GM12873 (cell line): ENCODE results near the gene SREK1IP1.

ENCODE experiments used
- TF ChIP-seq, protein P1 (sequence below): IDR thresholded peaks from 2 replicates; pipeline ENCODE4 v1.5.1; 2012; ENCODE audit warnings: low read depth, mild to moderate bottlenecking, moderate library complexity, low read length, control low read depth; ENCODE audit not compliant: insufficient read depth; ENCODE audit errors: missing control alignments

SREK1IP1 gene

DNA sequence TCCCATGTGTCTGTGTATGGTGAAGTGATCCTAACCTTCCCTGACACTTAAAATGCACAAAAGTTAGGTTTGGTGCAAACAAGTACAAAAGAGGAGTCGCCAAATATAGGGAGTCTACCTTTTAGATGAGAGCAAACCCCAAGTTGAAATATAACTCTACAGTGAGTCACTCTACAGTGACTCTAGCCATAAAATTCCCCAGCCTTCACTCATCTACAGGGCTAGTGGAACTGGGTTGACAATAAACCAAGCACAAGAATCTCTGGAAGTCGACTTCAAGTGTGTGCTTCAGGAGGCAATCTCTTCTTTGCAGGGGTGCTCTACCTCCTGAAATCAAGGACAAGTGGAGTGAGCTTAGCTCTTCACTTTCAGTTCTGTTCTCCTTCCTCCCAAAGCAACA is 74.9 kb downstream of the SREK1IP1 start:
- TF ChIP-seq, protein P1, sequence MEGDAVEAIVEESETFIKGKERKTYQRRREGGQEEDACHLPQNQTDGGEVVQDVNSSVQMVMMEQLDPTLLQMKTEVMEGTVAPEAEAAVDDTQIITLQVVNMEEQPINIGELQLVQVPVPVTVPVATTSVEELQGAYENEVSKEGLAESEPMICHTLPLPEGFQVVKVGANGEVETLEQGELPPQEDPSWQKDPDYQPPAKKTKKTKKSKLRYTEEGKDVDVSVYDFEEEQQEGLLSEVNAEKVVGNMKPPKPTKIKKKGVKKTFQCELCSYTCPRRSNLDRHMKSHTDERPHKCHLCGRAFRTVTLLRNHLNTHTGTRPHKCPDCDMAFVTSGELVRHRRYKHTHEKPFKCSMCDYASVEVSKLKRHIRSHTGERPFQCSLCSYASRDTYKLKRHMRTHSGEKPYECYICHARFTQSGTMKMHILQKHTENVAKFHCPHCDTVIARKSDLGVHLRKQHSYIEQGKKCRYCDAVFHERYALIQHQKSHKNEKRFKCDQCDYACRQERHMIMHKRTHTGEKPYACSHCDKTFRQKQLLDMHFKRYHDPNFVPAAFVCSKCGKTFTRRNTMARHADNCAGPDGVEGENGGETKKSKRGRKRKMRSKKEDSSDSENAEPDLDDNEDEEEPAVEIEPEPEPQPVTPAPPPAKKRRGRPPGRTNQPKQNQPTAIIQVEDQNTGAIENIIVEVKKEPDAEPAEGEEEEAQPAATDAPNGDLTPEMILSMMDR: no peak

- TF ChIP-seq, protein P1: no peak
These were observed 77.2 kb downstream of the SREK1IP1 start for GRCh38 chr5:64691291-64691690.

- TF ChIP-seq, protein P1: no peak
These were observed 77.9 kb downstream of the SREK1IP1 start, which contains the start of gene SHISAL2B for GRCh38 chr5:64690417-64691151. SHISAL2B (plus strand) TSS chr5:64690503; CDS start chr5:64690624, 121 bp downstream.

DNA sequence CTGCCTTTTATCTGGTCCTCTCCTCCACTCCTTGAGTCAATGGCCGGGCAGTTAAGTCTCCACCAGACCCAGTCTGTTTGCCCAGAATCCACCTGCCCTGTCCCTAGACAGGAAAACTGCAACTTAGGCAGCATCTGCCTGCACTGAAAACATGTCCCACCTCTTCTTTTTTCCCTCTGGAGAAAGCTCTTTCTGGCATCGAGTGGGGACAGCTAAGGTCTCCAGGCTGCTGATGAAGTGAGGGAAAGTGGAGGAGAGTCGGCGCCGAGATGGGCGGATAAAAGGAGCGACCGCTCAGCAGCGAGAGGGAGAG is 78.4 kb downstream of the SREK1IP1 start:
- TF ChIP-seq, protein P1: no peak

GRCh38 chr5:64688965-64689364 is 79.5 kb downstream of the SREK1IP1 start:
- TF ChIP-seq, protein P1: no peak

- TF ChIP-seq, protein P1: no peak
These were observed 80.1 kb downstream of the SREK1IP1 start for GRCh38 chr5:64688391-64688790.

GRCh38 chr5:64685866-64686265 is 82.6 kb downstream of the SREK1IP1 start:
- TF ChIP-seq, protein P1: no peak
